Adrenal gland (tissue), 5 donors: ENCODE data around the gene CPO.

Source experiments
- POLR2A ChIP-seq, 2 donors: fragments of 450-650 bp; IDR thresholded peaks; one replicate each; pipeline ENCODE4 v1.6.1; 2017; ENCODE audit warnings: antibody characterized with exemption in 2 of 2, mild to moderate bottlenecking in 2 of 2, moderate library complexity in 1 of 2
- TF ChIP-seq, protein P1 (sequence below), 6 experiments: fragments of 450-650 bp in 4 of 6; fragments of 200-600 bp in 2 of 6; sonication (generic) in 1 of 6; IDR thresholded peaks; 1 replicate in 5 of 6; 2 replicates in 1 of 6; pipeline versions ENCODE4 v1.5.1 to v1.8.0; 2016 to 2021; ENCODE audit warnings: antibody characterized with exemption in 6 of 6, mild to moderate bottlenecking in 2 of 6, moderate library complexity in 1 of 6
- donor health status: DM: no; HTN: no; CAD: no.

DNA sequence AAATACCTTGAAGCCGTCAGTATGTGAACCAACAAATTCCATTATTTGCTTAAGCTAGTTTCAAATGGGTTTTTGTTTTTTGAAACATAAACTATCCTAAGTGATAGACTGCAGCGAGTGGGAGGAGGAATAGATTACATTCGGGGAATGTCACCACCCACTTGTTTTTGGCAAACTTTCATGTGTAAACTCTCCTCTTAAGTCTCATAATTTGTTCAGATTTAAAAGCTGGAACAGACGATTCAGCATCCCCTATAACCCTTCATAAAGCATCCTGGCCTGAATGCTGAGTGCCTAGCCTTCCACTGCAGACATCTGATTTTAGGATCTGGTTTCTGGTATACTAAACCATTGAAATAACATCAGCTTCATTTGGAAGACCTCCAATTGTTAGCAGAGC lies 51.0 kb downstream of the CPO start:
- TF ChIP-seq POLR2A (IDR thresholded peaks at IDR 0.05), result no peak
- TF ChIP-seq, protein P1, sequence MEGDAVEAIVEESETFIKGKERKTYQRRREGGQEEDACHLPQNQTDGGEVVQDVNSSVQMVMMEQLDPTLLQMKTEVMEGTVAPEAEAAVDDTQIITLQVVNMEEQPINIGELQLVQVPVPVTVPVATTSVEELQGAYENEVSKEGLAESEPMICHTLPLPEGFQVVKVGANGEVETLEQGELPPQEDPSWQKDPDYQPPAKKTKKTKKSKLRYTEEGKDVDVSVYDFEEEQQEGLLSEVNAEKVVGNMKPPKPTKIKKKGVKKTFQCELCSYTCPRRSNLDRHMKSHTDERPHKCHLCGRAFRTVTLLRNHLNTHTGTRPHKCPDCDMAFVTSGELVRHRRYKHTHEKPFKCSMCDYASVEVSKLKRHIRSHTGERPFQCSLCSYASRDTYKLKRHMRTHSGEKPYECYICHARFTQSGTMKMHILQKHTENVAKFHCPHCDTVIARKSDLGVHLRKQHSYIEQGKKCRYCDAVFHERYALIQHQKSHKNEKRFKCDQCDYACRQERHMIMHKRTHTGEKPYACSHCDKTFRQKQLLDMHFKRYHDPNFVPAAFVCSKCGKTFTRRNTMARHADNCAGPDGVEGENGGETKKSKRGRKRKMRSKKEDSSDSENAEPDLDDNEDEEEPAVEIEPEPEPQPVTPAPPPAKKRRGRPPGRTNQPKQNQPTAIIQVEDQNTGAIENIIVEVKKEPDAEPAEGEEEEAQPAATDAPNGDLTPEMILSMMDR (IDR thresholded peaks at IDR 0.05), result no peak
